Adipocyte (in vitro differentiated cells): ENCODE results near the gene IGFALS.

Experiments
- DNase-seq: peaks from one replicate; pipeline ENCODE4 v3.0.0-alpha.2; 2015; ENCODE audit warnings: low read depth
- H3K27me3 ChIP-seq: replicated peaks from 2 replicates; pipeline ENCODE4 v1.7.0; 2013; ENCODE audit warnings: mild to moderate bottlenecking, low read length, moderate library complexity; ENCODE audit not compliant: control insufficient read depth, insufficient read depth
- H3K36me3 ChIP-seq: 2 replicates; pipeline ENCODE4 v1.7.0; 2013; ENCODE audit warnings: low read length, mild to moderate bottlenecking, moderate library complexity; ENCODE audit not compliant: control insufficient read depth, insufficient read depth, severe bottlenecking
- H3K4me1 ChIP-seq: 2 replicates; pipeline ENCODE4 v1.7.0; 2013; ENCODE audit warnings: mild to moderate bottlenecking, low read length, moderate library complexity; ENCODE audit not compliant: control insufficient read depth, insufficient read depth
- H3K4me3 ChIP-seq: 2 replicates; pipeline ENCODE4 v1.7.0; 2013; ENCODE audit warnings: mild to moderate bottlenecking, low read length, moderate library complexity
- H3K9ac ChIP-seq: 2 replicates; pipeline ENCODE4 v1.7.0; 2013; ENCODE audit warnings: mild to moderate bottlenecking, low read length, moderate library complexity
- H3K9me3 ChIP-seq: 2 replicates; pipeline ENCODE4 v1.7.0; 2013; ENCODE audit warnings: mild to moderate bottlenecking, low read length, moderate library complexity; ENCODE audit not compliant: control insufficient read depth

The IGFALS gene

DNA sequence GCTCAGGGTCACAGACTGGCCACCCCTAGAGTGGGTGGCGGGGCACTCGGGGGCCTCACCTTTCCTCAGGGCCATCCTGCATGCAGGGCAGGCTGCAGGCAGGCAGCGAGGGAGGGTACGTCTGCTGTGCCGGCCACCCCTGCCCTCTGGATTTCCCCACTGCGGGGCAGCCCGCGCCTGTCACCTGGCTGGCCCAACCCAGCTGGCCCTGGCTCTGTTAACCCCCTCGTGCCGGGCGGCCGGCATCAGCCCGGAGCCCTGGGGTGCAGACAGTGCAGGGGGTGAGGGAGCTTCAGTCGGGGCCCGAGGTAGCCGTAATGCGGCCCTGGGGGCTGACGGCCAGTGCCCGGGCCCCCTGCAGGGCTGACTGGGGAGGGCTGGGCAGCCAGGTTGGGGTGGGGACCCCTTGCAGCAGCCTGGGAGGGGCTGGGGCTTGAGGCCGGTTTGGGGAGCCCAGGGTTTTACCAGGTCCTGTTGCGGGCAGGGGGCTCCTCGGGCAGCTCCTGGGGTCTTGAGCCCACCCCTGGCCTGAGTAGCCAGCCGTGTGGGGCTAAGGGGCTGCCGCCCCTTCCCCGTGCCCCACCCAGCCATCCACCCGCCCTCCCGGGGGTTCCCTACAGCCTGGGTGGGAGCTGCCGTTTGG, at the start of gene IGFALS:
Gene IGFALS, minus strand, starts transcription at position 128 of the 643 bp plus-strand sequence. Its CDS starts 53 bp downstream, at position 75.
- DNase-seq, result no peak
- Histone ChIP-seq H3K9me3 (peaks cover 6% of the 10 kb centered on the region), H3K27me3 (no peaks in the 10 kb centered on the region)

GRCh38 chr16:1839554-1839953, 46.0 kb upstream of the IGFALS start:
- Histone ChIP-seq H3K27me3 (no peaks in the 10 kb centered on the region), H3K9me3 (no peaks in the 10 kb centered on the region), H3K36me3 (no peaks in the 10 kb centered on the region), H3K4me3 (no peak overlapping the region), H3K9ac (peak overlapping the region; percentile 30), H3K4me1 (peaks cover 7% of the 10 kb centered on the region)
- peak; percentile 80 for DNase-seq

More for the DNA sequence above, at the start of gene IGFALS:
- Histone ChIP-seq H3K4me3 (no peak within 1 kb of the TSS), H3K4me1 (no peaks in the 10 kb centered on the region), H3K36me3 (peaks cover 4% of the 10 kb centered on the region), H3K9ac (no peak within 1 kb of the TSS)

DNA sequence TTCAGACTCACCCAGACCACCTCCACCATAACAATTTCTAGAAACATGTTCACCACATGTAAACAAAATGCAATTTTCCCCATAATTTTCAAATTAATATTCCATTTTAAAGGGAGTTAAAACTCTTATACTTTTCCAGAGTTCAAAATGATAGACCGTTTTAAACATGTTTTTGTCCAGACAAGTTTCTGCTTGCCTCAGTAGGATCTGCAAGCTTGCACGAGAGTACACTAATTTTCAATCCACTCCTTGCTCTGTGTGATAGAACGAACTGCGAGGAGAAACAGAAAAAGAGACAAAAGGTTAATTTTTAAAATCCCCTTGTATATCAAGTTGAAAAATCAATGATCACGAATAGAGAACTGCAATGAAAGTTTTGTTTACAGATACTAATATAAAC, 40.6 kb upstream of the IGFALS start:
- Histone ChIP-seq H3K9ac (no peak overlapping the region), H3K27me3 (no peaks in the 10 kb centered on the region), H3K9me3 (no peaks in the 10 kb centered on the region), H3K4me3 (no peak overlapping the region), H3K4me1 (peaks cover 7% of the 10 kb centered on the region), H3K36me3 (peaks cover 4% of the 10 kb centered on the region)
- no peak for DNase-seq

DNA sequence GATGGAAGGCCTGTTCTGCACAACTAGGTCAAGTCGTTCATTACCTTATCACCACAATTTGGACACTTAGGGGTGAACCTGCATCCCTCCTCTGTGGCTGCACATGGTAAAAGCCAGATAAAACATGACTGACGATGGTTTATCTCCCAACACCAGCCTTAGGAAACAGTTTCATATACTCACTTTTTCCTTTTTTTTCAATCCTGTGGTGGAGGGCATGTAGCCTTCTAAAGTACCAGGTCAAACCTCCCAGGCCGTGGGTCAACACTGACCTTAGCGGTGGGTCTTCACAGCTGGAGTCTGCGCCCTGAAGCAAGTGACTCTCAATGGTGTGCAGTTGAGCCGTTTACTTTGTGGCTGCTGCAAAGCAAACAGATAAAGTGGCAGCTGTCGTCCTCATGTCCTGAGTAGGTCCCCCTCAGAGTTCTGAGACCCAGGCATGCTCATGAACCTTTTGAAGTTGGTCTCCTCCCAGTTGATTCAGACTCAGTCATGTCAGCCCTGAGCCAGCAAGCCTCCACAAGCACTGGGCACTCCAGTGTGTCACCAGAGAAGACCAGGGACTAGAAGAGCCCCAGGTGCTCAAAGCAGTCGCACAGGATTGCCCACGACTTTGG, 39.4 kb upstream of the IGFALS start:
- Histone ChIP-seq H3K9ac (no peak overlapping the region), H3K4me1 (peaks cover 16% of the 10 kb centered on the region), H3K36me3 (peaks cover 4% of the 10 kb centered on the region), H3K9me3 (no peaks in the 10 kb centered on the region), H3K27me3 (no peaks in the 10 kb centered on the region), H3K4me3 (no peak overlapping the region)
- no peak for DNase-seq

DNA sequence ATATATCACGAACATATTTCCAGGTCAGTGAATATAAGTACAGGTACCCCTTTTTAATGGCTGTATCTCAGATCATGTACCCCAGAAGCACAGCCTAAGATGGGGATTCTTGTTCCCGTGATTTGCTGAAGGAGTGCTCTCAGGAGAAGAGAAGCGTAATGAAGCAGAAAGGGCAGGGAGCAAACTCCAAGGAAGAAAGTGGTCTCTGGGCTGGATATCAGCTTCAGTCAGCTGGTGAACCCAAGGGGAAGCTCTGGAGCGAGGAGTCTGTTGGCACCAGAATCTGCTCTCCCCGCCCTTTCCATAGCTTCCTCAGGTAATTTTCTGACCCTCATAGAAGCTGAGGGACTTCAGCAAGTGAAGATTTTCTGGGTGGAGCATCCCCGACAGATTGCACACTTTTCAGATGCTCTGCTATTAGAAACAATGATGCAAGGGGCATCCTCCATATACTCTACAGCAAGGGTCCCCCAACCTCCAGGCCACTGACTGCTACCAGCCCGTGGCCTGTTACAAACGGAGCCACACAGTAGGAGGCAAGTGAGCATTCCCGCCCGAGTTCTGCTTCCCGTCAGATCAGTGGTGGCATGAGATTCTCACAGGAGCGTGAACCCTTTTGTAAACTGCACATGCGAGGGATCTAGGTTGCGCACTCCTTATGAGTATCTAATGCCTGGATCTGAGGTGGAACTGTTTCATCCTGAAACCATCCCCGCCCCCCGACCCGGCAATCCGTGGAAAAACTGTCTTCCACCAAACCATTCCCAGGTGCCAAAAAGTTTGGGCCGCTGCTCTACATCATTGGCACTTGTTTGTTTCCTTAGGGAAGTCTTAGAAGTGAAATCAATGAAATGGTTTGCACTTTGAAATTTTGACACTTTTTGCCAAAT, 37.9 kb upstream of the IGFALS start:
- no peak overlapping the region for H3K4me3 ChIP-seq
- DNase-seq, result no peak
- H3K9me3 ChIP-seq, result no peaks in the 10 kb centered on the region
- peaks cover 4% of the 10 kb centered on the region for H3K36me3 ChIP-seq
- H3K27me3 ChIP-seq, result no peaks in the 10 kb centered on the region
- H3K4me1 ChIP-seq, result peaks cover 16% of the 10 kb centered on the region
- H3K9ac ChIP-seq, result no peak overlapping the region

- Histone ChIP-seq H3K4me3 (no peak overlapping the region), H3K9me3 (no peaks in the 10 kb centered on the region), H3K9ac (no peak overlapping the region), H3K36me3 (peaks cover 4% of the 10 kb centered on the region), H3K4me1 (peaks cover 23% of the 10 kb centered on the region), H3K27me3 (no peaks in the 10 kb centered on the region)
- no peak for DNase-seq
These were observed 36.7 kb upstream of the IGFALS start for GRCh38 chr16:1830213-1830612.

- Histone ChIP-seq H3K4me1 (peaks cover 25% of the 10 kb centered on the region), H3K9ac (peak overlapping the region; percentile 64), H3K4me3 (peak overlapping the region; percentile 98), H3K36me3 (peaks cover 4% of the 10 kb centered on the region), H3K27me3 (no peaks in the 10 kb centered on the region), H3K9me3 (no peaks in the 10 kb centered on the region)
- no peak for DNase-seq
These were observed 35.3 kb upstream of the IGFALS start for GRCh38 chr16:1828645-1829410.

- H3K4me1 ChIP-seq, result peaks cover 27% of the 10 kb centered on the region
- DNase-seq, result peak; percentile 97
- H3K9me3 ChIP-seq, result no peaks in the 10 kb centered on the region
- H3K9ac ChIP-seq, result peak within 1 kb of the TSS; percentile 93
- peaks cover 10% of the 10 kb centered on the region for H3K36me3 ChIP-seq
- H3K4me3 ChIP-seq, result peak within 1 kb of the TSS; percentile 98
- H3K27me3 ChIP-seq, result no peaks in the 10 kb centered on the region
These were observed 33.4 kb upstream of the IGFALS start, which contains the start of the genes FAHD1 and HAGH for GRCh38 chr16:1826691-1827573. TSS of gene FAHD1 (plus strand) at chr16:1827206. CDS start at chr16:1827239, 33 bp downstream. TSS of gene HAGH (minus strand) at chr16:1826825. CDS start at chr16:1826787, 38 bp downstream.

DNA sequence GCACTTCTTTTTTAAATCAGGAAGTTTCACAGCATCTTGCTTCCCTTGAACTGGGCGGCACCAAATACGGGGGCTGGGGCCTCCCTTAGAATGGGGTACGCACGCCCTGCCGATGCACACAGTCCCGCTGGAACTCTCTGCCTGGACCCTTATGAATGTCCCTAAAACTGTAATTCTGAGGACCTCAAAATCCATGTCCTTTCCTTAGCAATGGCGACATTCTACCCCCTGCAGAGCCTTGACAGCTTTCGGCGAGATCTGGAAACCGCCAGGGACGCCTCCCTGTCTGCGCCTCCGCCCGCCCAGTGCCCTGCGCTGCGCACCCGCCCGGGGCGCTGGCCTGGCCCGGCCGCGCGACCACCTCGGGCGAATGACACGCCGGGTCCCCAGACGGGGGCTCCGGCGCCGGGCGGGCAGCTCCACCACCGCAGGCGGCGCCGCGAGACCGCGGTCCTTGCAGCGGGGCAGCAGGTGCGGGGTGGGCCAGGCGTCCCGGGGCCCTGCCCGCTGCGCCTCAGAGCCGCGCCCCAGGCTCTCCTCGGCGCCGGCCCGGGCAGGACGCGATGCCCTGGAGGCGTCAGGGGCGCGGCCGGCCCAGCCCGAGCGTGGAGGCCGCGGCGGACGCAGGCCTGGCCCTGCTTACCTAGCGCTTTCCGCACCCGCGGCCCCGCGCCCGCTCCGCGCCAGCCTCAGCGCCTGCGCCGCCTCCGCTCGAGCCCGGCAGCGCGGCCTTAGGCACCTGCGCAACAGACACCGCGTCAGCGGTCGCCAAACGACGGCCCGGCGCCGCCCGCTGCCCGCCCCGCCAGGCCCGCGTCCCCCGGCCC, 32.6 kb upstream of the IGFALS start:
- H3K9me3 ChIP-seq, result no peaks in the 10 kb centered on the region

More for the DNA sequence above, 32.6 kb upstream of the IGFALS start:
- DNase-seq, result peak; percentile 80
- Histone ChIP-seq H3K9ac (peak overlapping the region; percentile 93), H3K36me3 (peaks cover 12% of the 10 kb centered on the region), H3K27me3 (no peaks in the 10 kb centered on the region), H3K4me3 (peak overlapping the region; percentile 98), H3K4me1 (peaks cover 27% of the 10 kb centered on the region)
